ENCODE results near the gene MAGEA9B.
"Not testable (repeated sequence)": the region's sequence is repeated elsewhere in the genome, so short reads cannot be mapped to it uniquely, and the experiment has no call there.

The MAGEA9B gene

GRCh38 chrX:149533999-149534398, 53.3 kb downstream of the MAGEA9B start:
- not testable (repeated sequence) for DNase-seq

GRCh38 chrX:149532868-149533267, 54.4 kb downstream of the MAGEA9B start:
- DNase-seq, result not testable (repeated sequence)

All from DMS79 treated with DMSO at 0.1 percent for 48 hours (cell line).